ENCODE measurements around the gene EPC2. TPM values are rescaled to one million over a fixed set of nuclear protein-coding genes. Genes with fewer than 3 reads are reported as not detected.

EPC2 gene
- total RNA-seq, 1 donor from 2014 or later = 39.2 TPM

GRCh38 chr2:148824190-148824589 is 179.6 kb downstream of the EPC2 start:
- no peak overlapping the region for H3K4me3 Mint-ChIP-seq (ENCODE audit: unreplicated experiment)
- TF ChIP-seq CTCF (IDR thresholded peaks at IDR 0.05) = no peak

GRCh38 chr2:148826791-148827190 is 182.2 kb downstream of the EPC2 start:
- no peak for TF ChIP-seq CTCF (IDR thresholded peaks at IDR 0.05)
- Mint-ChIP-seq H3K27me3 (ENCODE audit: unreplicated experiment) (peaks cover 6% of the 10 kb centered on the region), H3K27ac (ENCODE audit: unreplicated experiment) (no peak overlapping the region), H3K36me3 (ENCODE audit: unreplicated experiment) (no peaks in the 10 kb centered on the region), H3K4me1 (ENCODE audit: unreplicated experiment) (no peaks in the 10 kb centered on the region), H3K4me3 (ENCODE audit: unreplicated experiment) (no peak overlapping the region), H3K9me3 (ENCODE audit: unreplicated experiment) (no peaks in the 10 kb centered on the region)
- DNase-seq (ENCODE audit: extremely low spot score, unreplicated experiment) = no peak

More at GRCh38 chr2:148824190-148824589, 179.6 kb downstream of the EPC2 start:
- Mint-ChIP-seq H3K36me3 (ENCODE audit: unreplicated experiment) (no peaks in the 10 kb centered on the region), H3K27me3 (ENCODE audit: unreplicated experiment) (peaks cover 22% of the 10 kb centered on the region), H3K27ac (ENCODE audit: unreplicated experiment) (no peak overlapping the region), H3K4me1 (ENCODE audit: unreplicated experiment) (no peaks in the 10 kb centered on the region), H3K9me3 (ENCODE audit: unreplicated experiment) (no peaks in the 10 kb centered on the region)
- DNase-seq (ENCODE audit: extremely low spot score, unreplicated experiment) = no peak

GRCh38 chr2:148828941-148829340 is 184.4 kb downstream of the EPC2 start:
- no peak for DNase-seq (ENCODE audit: extremely low spot score, unreplicated experiment)
- Mint-ChIP-seq H3K9me3 (ENCODE audit: unreplicated experiment) (no peaks in the 10 kb centered on the region), H3K4me1 (ENCODE audit: unreplicated experiment) (no peaks in the 10 kb centered on the region), H3K27me3 (ENCODE audit: unreplicated experiment) (peaks cover 15% of the 10 kb centered on the region), H3K27ac (ENCODE audit: unreplicated experiment) (no peak overlapping the region), H3K36me3 (ENCODE audit: unreplicated experiment) (no peaks in the 10 kb centered on the region), H3K4me3 (ENCODE audit: unreplicated experiment) (no peak overlapping the region)
- TF ChIP-seq CTCF (IDR thresholded peaks at IDR 0.05) = no peak

- Mint-ChIP-seq H3K4me1 (ENCODE audit: unreplicated experiment) (no peaks in the 10 kb centered on the region), H3K27me3 (ENCODE audit: unreplicated experiment) (peaks cover 13% of the 10 kb centered on the region), H3K9me3 (ENCODE audit: unreplicated experiment) (no peaks in the 10 kb centered on the region), H3K4me3 (ENCODE audit: unreplicated experiment) (no peak overlapping the region), H3K36me3 (ENCODE audit: unreplicated experiment) (no peaks in the 10 kb centered on the region), H3K27ac (ENCODE audit: unreplicated experiment) (no peak overlapping the region)
- DNase-seq (ENCODE audit: extremely low spot score, unreplicated experiment) = no peak
- no peak for TF ChIP-seq CTCF (IDR thresholded peaks at IDR 0.05)
These were observed 185.1 kb downstream of the EPC2 start for GRCh38 chr2:148829618-148830017.

GRCh38 chr2:148832637-148833036 is 188.1 kb downstream of the EPC2 start:
- no peak for TF ChIP-seq CTCF (IDR thresholded peaks at IDR 0.05)
- H3K27me3 Mint-ChIP-seq (ENCODE audit: unreplicated experiment) = peaks cover 30% of the 10 kb centered on the region
- H3K27ac Mint-ChIP-seq (ENCODE audit: unreplicated experiment) = no peak overlapping the region
- H3K4me1 Mint-ChIP-seq (ENCODE audit: unreplicated experiment) = no peaks in the 10 kb centered on the region
- H3K36me3 Mint-ChIP-seq (ENCODE audit: unreplicated experiment) = no peaks in the 10 kb centered on the region
- no peak for DNase-seq (ENCODE audit: extremely low spot score, unreplicated experiment)
- H3K9me3 Mint-ChIP-seq (ENCODE audit: unreplicated experiment) = no peaks in the 10 kb centered on the region
- H3K4me3 Mint-ChIP-seq (ENCODE audit: unreplicated experiment) = no peak overlapping the region

Other genes with a start within 250 kb of the EPC2 start
- 10.2 and 10.7 TPM in 2 replicates for gene KIF5C, start 230.5 kb downstream of the EPC2 start, total RNA-seq

Measured in osteocyte (in vitro differentiated cells).